CD4-positive, alpha-beta T cell treated with Interleukin-10 for 1 hour (primary cell): ENCODE measurements around the gene SLC27A5.
"Not testable (repeated sequence)": the region's sequence is repeated elsewhere in the genome, so short reads cannot be mapped to it uniquely, and the experiment has no call there.

Source experiments
- DNase-seq: peaks from one replicate; pipeline ENCODE4 v3.0.0-alpha.2; 2020

SLC27A5 gene

GRCh38 chr19:58484349-58484748 is 27.4 kb downstream of the SLC27A5 start:
- DNase-seq = not testable (repeated sequence)

GRCh38 chr19:58483776-58484175 is 28.0 kb downstream of the SLC27A5 start:
- DNase-seq = no peak

GRCh38 chr19:58482372-58482771 is 29.4 kb downstream of the SLC27A5 start:
- DNase-seq = no peak

GRCh38 chr19:58480831-58481230 is 31.0 kb downstream of the SLC27A5 start:
- DNase-seq = no peak

DNA sequence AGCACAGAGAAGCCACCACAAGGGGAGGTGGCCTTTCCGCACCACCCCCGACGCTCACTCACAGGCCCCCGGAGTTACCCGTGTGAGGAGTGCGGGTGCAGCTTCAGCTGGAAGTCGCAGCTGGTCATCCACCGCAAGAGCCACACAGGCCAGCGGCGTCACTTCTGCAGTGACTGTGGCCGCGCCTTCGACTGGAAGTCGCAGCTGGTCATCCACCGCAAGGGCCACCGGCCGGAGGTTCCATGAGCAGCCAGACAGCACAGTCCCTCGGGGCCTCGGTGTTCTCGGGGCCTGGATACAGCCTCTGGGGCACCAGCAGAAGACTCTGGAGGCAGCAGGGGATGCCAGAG is 31.3 kb downstream of the SLC27A5 start:
- DNase-seq = no peak

GRCh38 chr19:58479736-58480480 is 31.9 kb downstream of the SLC27A5 start:
- no peak for DNase-seq

GRCh38 chr19:58479303-58479702 is 32.5 kb downstream of the SLC27A5 start:
- no peak for DNase-seq

GRCh38 chr19:58477871-58478270 is 33.9 kb downstream of the SLC27A5 start:
- no peak for DNase-seq

DNA sequence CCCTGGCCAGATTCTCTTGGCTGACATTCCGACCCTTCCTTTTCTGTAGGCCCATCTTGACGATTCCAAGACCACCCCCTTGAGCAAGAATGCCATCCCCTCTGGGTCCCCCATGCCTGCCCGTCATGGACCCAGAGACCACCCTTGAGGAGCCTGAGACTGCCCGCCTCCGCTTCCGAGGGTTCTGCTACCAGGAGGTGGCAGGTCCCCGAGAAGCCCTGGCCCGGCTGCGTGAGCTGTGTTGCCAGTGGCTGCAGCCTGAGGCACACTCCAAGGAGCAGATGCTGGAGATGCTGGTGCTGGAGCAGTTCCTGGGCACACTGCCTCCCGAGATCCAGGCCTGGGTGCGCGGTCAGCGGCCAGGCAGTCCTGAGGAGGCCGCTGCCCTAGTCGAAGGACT is 34.7 kb downstream of the SLC27A5 start:
- no peak for DNase-seq

DNA sequence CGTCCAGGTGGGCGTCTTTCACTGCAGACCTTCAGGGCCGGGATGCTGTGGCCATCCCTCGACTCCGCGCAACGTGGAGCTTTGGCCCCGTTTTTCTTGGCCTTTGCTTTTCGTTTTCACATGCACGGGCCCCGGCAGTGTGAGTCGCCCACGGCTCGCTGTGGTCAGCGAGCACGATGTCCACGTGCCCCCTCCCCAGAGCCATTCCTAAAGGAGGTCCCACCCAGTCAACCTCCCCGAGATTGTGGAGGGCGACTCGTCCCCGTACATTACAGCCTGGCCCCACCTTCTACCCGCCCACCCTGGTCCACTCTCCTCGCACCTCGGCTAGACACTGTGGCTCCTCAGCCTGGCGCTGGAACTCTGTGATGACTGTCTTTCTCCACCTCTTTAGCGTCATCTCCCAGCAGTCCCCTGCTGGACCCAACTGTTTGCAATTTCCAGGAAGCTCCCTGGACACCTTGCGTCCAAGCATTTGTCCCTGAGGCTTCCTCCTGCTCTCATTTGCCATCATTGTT is 35.2 kb downstream of the SLC27A5 start:
- no peak for DNase-seq

DNA sequence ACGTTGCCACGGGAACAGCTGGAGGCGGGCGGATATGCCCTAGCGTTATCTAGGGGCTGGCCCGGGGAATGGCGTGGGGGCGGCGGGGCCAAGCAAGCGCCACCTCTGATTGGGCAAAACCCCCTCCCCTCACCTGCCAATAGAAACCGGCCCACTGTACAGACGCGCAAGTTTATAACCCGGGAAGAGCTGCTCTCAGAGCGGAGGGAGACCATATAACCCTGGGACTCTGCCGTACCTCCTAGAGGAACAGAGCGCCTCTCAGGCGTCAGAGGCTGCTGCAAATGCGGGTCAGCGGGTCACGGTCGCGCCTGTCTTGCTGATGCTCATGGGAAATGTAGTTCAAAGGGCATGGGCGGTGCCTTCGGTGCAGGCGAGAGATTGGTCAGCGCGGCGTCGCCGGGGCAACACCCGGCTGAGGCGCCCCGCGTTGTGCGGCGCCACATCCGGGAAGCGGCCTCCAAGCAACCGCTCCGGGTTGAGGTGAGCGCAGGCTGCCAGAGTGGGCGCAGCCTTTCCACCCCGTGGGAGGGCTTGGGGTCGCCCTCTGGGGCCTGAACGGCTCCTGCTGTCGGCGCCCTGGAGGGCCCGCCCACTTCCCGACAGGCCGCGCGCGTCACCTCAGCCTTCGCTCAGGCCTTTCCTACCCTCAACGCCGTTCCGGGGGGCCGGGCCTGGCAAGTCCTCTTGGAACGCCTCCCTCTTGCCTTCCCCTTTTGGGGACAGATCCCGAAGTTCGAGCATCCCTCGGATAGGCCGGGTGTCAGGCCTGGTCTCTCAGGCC is 35.9 kb downstream of the SLC27A5 start, which contains the start of gene ZNF446:
Gene ZNF446, plus strand, starts transcription at position 639 of the 784 bp plus-strand sequence. CDS start 867 bp downstream, outside the sequence.
- DNase-seq = peak; percentile 97

- DNase-seq = no peak
Measured at GRCh38 chr19:58474997-58475713, 36.6 kb downstream of the SLC27A5 start.

DNA sequence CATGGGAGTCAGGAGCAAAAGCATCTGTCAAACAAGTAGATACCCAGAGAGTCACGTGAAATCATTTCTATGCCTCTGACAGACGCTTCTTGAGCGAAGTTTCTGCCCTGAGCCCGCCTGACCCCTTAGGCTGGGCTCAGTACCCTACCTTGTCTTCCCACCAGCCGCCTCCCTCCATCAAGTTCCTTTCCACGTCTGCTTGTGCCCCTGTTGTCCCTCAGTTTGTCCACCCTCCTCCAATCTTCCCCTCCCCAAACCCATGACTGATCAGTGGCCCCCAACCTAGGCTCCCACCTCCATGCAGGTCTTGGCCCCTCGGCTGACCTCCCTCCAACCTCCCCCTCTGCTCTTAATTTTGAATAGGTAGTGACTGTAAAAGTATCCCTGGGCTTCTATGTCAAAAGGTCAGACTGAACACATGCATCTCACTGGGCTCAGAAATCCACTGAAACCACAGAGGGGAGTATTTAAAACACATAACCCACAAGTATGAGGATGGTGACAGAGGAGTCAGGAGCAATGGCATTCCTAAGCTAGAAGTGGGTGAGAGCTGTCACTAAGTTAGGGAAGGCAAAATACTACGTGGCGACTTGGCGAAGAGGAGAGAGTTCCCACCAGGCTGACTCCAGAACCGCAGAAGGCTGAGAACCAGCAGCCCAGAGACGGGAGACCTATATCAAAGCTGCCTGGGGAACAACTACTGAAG is 37.3 kb downstream of the SLC27A5 start:
- DNase-seq = no peak

DNA sequence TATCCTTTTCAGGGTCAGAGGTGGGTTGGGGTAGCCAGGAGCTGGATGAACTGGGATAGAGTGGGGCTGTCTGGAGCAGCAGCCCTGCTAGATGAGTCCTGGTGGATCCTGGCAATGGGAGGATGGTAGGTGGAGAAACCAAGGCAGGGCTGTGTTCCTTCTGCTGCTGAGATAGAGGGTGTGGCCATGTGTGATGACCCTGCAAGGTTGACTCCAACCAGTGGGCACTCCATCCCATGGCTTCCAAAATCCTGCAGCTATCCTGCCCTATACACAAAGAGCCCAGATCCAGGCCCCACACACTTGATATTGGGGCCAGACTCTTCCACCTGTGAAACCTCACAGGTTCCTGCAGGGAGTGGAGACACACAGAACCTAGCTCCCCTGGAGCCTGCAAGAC is 38.0 kb downstream of the SLC27A5 start:
- DNase-seq = no peak

GRCh38 chr19:58471736-58472135 is 40.1 kb downstream of the SLC27A5 start:
- DNase-seq = no peak

DNA sequence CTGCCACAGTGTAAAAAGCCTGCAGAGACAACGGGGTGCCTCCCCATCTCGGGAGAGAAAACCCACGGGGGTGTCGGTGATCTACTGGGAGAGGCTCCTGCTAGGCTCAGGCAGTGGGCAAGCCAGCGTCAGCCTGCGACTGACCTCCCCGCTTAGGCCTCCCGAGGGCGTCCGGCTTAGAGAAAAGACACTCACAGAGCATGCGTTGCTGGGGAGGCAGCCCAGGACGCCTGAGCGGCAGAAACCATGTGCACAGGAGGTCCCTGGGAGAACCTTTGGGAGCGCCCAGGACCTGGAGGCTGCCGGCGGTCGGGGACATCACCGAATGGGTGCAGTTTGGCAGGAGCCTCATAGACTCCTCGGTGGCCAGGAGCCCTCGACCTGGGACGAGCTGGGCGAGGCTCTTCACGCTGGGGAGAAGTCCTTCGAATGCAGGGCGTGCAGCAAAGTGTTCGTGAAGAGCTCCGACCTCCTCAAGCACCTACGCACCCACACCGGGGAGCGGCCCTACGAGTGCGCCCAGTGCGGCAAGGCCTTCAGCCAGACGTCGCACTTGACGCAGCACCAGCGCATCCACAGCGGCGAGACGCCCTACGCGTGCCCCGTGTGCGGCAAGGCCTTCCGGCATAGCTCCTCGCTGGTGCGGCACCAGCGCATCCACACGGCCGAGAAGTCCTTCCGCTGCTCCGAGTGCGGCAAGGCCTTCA is 40.8 kb downstream of the SLC27A5 start:
- DNase-seq = not testable (repeated sequence)

DNA sequence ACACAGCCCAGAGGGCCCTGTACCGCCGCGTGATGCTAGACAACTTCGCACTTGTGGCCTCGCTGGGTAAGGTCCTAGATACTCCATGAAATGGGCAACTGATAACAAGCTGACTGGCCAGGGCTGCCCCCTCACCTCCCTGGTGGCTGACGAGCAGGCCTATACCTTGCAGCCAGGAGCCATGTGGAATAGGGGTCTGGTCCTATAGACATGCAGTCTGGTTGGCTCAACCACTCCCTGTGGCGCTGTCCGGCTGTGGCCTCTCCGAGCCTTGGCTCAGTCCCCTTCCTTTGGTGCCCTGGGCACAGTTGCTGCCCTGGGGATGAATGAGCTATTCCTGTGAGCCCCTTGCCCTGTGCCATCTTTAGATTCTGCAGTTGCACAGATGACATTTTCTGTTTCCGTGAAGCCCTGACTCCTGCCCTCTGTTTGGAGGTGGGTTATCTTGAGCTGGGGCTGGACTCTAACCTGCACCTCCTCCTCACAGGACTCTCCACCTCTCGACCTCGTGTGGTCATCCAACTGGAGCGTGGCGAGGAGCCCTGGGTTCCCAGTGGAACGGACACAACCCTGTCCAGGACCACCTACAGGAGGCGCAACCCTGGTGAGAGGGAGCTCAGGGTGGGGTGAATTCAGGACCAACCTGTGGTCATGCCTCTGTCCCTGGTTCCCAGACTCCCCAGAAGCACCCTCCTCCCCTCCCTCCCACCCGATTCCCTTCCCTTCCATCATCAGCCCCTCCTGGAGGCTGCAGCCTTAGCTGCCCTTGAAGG is 42.4 kb downstream of the SLC27A5 start:
- DNase-seq = no peak

- DNase-seq = no peak
Measured at GRCh38 chr19:58468216-58468839, 43.5 kb downstream of the SLC27A5 start.

- peak; percentile 96 for DNase-seq
Measured at GRCh38 chr19:58466760-58467589, 44.8 kb downstream of the SLC27A5 start, which contains the start of gene ZNF324. Gene ZNF324, plus strand, starts transcription at chr19:58467080. Its CDS starts 2,106 bp downstream, at chr19:58469186.
